C4-2B (cell line): Measurements from ENCODE around the gene KLK11.

Experiments
- H3K27ac ChIP-seq: fragments of 450-650 bp; 2 replicates; pipeline ENCODE4 v1.5.1; 2017
- CTCF ChIP-seq: fragments of 450-650 bp; conservative IDR thresholded peaks from 2 replicates; pipeline ENCODE4 v1.5.1; 2017; ENCODE audit warnings: mild to moderate bottlenecking
- ZFX ChIP-seq: fragments of 450-650 bp; IDR thresholded peaks from 2 replicates; pipeline ENCODE4 v1.6.1; 2017

KLK11 gene

GRCh38 chr19:51026554-51026831, at the start of gene KLK11:
KLK11 (minus strand) TSS chr19:51026616; CDS start chr19:51025631, 985 bp downstream.
- H3K27ac ChIP-seq: no peak within 1 kb of the TSS

GRCh38 chr19:51075998-51076397, 49.6 kb upstream of the KLK11 start:
- no peak overlapping the region for H3K27ac ChIP-seq
- TF ChIP-seq ZFX: no peak
- TF ChIP-seq CTCF: no peak

More at GRCh38 chr19:51026554-51026831, at the start of gene KLK11:
- TF ChIP-seq CTCF (no peak), ZFX (no peak)

GRCh38 chr19:51071095-51071405, 44.6 kb upstream of the KLK11 start:
- peak overlapping the region; percentile 75 for H3K27ac ChIP-seq
- TF ChIP-seq ZFX (no peak), CTCF (no peak)

- no peak for TF ChIP-seq CTCF
- TF ChIP-seq ZFX: no peak
- peak overlapping the region; percentile 75 for H3K27ac ChIP-seq
These were observed 44.1 kb upstream of the KLK11 start for GRCh38 chr19:51070334-51071094.

- TF ChIP-seq ZFX: no peak
- no peak for TF ChIP-seq CTCF
- H3K27ac ChIP-seq: peak overlapping the region; percentile 30
These were observed 40.2 kb upstream of the KLK11 start for GRCh38 chr19:51066393-51067186.

GRCh38 chr19:51065221-51065960, 39.0 kb upstream of the KLK11 start:
- TF ChIP-seq ZFX (no peak), CTCF (no peak)
- H3K27ac ChIP-seq: peak overlapping the region; percentile 30
